Prostate gland (tissue), 2 donors: Measurements from ENCODE around the gene USP37. TPM values are rescaled to one million over a fixed set of nuclear protein-coding genes. Genes with fewer than 3 reads are reported as not detected.

ENCODE experiments used
- DNase-seq: peaks from one replicate; pipeline ENCODE4 v3.0.0-alpha.2; 2019; ENCODE audit warnings: low spot score
- H3K27ac ChIP-seq, 2 donors: fragments of 200-600 bp; sonication (generic); 2 replicates each; pipeline ENCODE4 v1.5.1; 2017 to 2019
- H3K27me3 ChIP-seq: fragments of 200-600 bp; sonication (generic); replicated peaks from 2 replicates; pipeline ENCODE4 v1.5.1; 2019; ENCODE audit not compliant: insufficient read depth
- H3K36me3 ChIP-seq, 2 donors: fragments of 200-600 bp; sonication (generic); 1 replicate in 1 of 2; 2 replicates in 1 of 2; pipeline versions ENCODE4 v1.5.1 to v1.8.1; 2017 to 2019
- H3K4me1 ChIP-seq: fragments of 200-600 bp; sonication (generic); replicated peaks from 2 replicates; pipeline ENCODE4 v1.5.1; 2019
- H3K4me3 ChIP-seq, 2 donors: fragments of 200-600 bp; sonication (generic); 2 replicates each; pipeline ENCODE4 v1.5.1; 2017 to 2019
- H3K9me3 ChIP-seq: fragments of 200-600 bp; sonication (generic); 2 replicates; pipeline ENCODE4 v1.5.1; 2017
- POLR2A ChIP-seq: fragments of 450-650 bp; IDR thresholded peaks from one replicate; pipeline ENCODE4 v1.6.1; 2016; ENCODE audit warnings: antibody characterized with exemption, mild to moderate bottlenecking
- POLR2AphosphoS5 ChIP-seq: sonication (generic); formaldehyde crosslinking; IDR thresholded peaks from one replicate; pipeline ENCODE4 v1.6.1; 2017; ENCODE audit warnings: antibody characterized with exemption
- WGBS: methylation state at CpG from one replicate; pipeline ENCODE4 v1.1.5; 2018; 5-methylcytosine and 5-hydroxymethylcytosine counted together
- intact Hi-C: fragments of 100-400 bp; cut with DNase I; formaldehyde crosslinking; loops from one replicate; pipeline ENCODE4 v1.14.2; 2022
- total RNA-seq, 2 donors: library from RNA; depleted of rRNA; stranded (reverse); fragments of >200 nt; gene quantifications; one replicate each; pipeline ENCODE4 v1.1.0, GENCODE V29; 2016
- TF ChIP-seq, protein P1 (sequence below), 4 experiments: fragments of 200-600 bp in 2 of 4; fragments of 450-650 bp in 2 of 4; sonication (generic) in 2 of 4; IDR thresholded peaks; 1 replicate in 3 of 4; 2 replicates in 1 of 4; pipeline ENCODE4 v1.5.1; 2016 to 2019; ENCODE audit warnings: antibody characterized with exemption in 4 of 4, mild to moderate bottlenecking in 2 of 4, moderate library complexity in 2 of 4

The USP37 gene
- total RNA-seq, 2 donors from 2014 or later, result 12.3 to 31.9 TPM

DNA sequence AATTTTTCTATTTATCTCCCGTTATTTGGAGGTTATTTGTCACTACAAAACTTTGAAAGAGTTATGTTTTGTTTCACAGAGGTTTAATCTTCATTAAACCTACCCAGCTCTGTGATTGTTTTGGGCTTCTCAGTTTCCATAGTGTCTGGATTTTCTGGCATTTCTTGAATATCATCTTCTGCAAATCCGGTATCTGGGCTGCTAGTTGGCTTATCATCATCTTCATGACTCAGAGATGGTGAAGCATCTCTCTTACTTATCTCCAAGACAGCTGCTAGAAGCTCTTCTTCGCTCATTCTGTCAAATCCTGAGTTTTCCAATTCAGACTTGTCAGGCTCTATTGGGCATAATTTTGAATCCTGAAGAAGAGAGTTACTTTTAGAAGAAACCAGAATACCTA, 93.6 kb downstream of the USP37 start:
- H3K27ac ChIP-seq, result no peak overlapping the region
- TF ChIP-seq, protein P1, sequence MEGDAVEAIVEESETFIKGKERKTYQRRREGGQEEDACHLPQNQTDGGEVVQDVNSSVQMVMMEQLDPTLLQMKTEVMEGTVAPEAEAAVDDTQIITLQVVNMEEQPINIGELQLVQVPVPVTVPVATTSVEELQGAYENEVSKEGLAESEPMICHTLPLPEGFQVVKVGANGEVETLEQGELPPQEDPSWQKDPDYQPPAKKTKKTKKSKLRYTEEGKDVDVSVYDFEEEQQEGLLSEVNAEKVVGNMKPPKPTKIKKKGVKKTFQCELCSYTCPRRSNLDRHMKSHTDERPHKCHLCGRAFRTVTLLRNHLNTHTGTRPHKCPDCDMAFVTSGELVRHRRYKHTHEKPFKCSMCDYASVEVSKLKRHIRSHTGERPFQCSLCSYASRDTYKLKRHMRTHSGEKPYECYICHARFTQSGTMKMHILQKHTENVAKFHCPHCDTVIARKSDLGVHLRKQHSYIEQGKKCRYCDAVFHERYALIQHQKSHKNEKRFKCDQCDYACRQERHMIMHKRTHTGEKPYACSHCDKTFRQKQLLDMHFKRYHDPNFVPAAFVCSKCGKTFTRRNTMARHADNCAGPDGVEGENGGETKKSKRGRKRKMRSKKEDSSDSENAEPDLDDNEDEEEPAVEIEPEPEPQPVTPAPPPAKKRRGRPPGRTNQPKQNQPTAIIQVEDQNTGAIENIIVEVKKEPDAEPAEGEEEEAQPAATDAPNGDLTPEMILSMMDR (IDR thresholded peaks at IDR 0.05), result no peak
- TF ChIP-seq POLR2AphosphoS5 (no peak), POLR2A (no peak)
- DNase-seq, result no peak
- H3K36me3 ChIP-seq, result peaks cover 0 to 5% of the 10 kb centered on the region in 2 donors
- H3K9me3 ChIP-seq, result no peaks in the 10 kb centered on the region
- H3K4me3 ChIP-seq, result no peak overlapping the region
- WGBS, result 79% methylated on average over 3 of the region's 3 CpGs
- intact Hi-C loops, result no loop called here
- H3K4me1 ChIP-seq, result no peaks in the 10 kb centered on the region
- no peaks in the 10 kb centered on the region for H3K27me3 ChIP-seq

- TF ChIP-seq POLR2A, result no peak
- no peak for TF ChIP-seq POLR2AphosphoS5
- TF ChIP-seq, protein P1 (IDR thresholded peaks at IDR 0.05), result no peak
- H3K4me3 ChIP-seq, result no peak overlapping the region
- no peak overlapping the region for H3K27ac ChIP-seq
- no peaks in the 10 kb centered on the region for H3K9me3 ChIP-seq
- peaks cover 0 to 5% of the 10 kb centered on the region in 2 donors for H3K36me3 ChIP-seq
- intact Hi-C loops, result no loop called here
- no peak for DNase-seq
- H3K27me3 ChIP-seq, result no peaks in the 10 kb centered on the region
- no peaks in the 10 kb centered on the region for H3K4me1 ChIP-seq
Measured at GRCh38 chr2:218472988-218473387, 95.2 kb downstream of the USP37 start.

DNA sequence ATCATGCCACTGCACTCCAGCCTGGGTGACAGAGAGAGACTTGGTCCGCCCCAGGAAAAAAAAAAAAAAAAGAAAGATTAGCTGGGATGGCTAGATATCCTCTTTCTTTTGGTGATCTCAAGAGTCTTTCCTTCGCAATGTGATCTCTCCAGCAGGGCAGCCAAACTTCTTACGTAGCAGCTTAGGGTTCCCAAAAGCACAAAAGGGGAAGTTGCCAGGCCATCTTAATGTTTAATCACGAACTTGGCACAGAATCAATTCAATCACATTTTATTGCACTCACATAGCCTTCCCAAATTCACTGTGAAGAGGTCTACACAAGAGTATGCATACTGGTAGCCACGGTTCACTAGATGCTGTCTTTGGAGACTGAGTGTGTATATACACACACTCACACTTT, 96.2 kb downstream of the USP37 start:
- no peak for DNase-seq
- no peak for TF ChIP-seq POLR2A
- TF ChIP-seq POLR2AphosphoS5, result no peak
- TF ChIP-seq, protein P1 (IDR thresholded peaks at IDR 0.05), result no peak
- no peaks in the 10 kb centered on the region for H3K4me1 ChIP-seq
- 59% methylated on average over 5 of the region's 5 CpGs for WGBS
- peaks cover 0 to 5% of the 10 kb centered on the region in 2 donors for H3K36me3 ChIP-seq
- no peak overlapping the region for H3K27ac ChIP-seq
- intact Hi-C loops, result no loop called here
- H3K27me3 ChIP-seq, result no peaks in the 10 kb centered on the region
- H3K9me3 ChIP-seq, result no peaks in the 10 kb centered on the region
- H3K4me3 ChIP-seq, result no peak overlapping the region

DNA sequence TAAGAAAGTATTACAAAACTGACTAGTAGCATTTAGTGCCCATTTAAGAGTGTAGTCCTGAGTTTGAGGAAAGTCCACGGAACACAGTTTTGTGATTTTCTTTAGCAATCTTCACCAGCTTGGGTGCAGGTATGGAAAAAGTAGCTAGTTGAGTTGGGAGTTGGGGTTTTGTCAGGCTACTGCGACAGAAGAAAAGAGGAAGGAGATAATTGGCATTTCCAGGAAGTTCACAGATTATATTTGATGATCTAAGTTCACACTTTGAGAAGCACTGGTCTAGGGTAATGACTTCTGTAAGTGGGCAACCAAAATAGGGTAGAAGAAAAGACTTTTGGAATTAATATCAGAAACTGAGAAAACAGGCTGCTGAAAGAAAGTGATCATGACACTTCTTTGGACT, 97.1 kb downstream of the USP37 start:
- no peak for DNase-seq
- Histone ChIP-seq H3K9me3 (no peaks in the 10 kb centered on the region), H3K27ac (no peak overlapping the region), H3K4me1 (no peaks in the 10 kb centered on the region), H3K27me3 (no peaks in the 10 kb centered on the region), H3K4me3 (no peak overlapping the region), H3K36me3 (peaks cover 0 to 5% of the 10 kb centered on the region in 2 donors)
- intact Hi-C loops, result no loop called here
- WGBS, result 90% methylated on average over 2 of the region's 2 CpGs
- TF ChIP-seq POLR2A (no peak), POLR2AphosphoS5 (no peak)
- TF ChIP-seq, protein P1 (IDR thresholded peaks at IDR 0.05), result no peak

- Histone ChIP-seq H3K4me1 (no peaks in the 10 kb centered on the region), H3K27ac (no peak overlapping the region), H3K27me3 (no peaks in the 10 kb centered on the region), H3K9me3 (no peaks in the 10 kb centered on the region), H3K36me3 (peaks cover 0 to 5% of the 10 kb centered on the region in 2 donors), H3K4me3 (no peak overlapping the region)
- intact Hi-C loops, result no loop called here
- TF ChIP-seq POLR2A (no peak), POLR2AphosphoS5 (no peak)
- TF ChIP-seq, protein P1 (IDR thresholded peaks at IDR 0.05), result no peak
- no peak for DNase-seq
- WGBS, result 0% methylated on average over 1 of the region's 1 CpG
Measured at GRCh38 chr2:218470448-218470847, 97.7 kb downstream of the USP37 start.
